ENCODE measurements around the gene GRPEL2.

Gene GRPEL2

GRCh38 chr5:149357370-149358293 is 12.3 kb downstream of the GRPEL2 start, which contains the start of gene PCYOX1L:
Gene PCYOX1L (plus strand): TSS chr5:149358046. CDS start chr5:149358069, 23 bp downstream.
- peak; percentile 95 for DNase-seq (ENCODE audit: low read depth)

GRCh38 chr5:149358294-149358651 is 13.0 kb downstream of the GRPEL2 start:
- DNase-seq (ENCODE audit: low read depth): no peak

GRCh38 chr5:149358868-149359495 is 13.7 kb downstream of the GRPEL2 start:
- peak; percentile 13 for DNase-seq (ENCODE audit: low read depth)

- no peak for DNase-seq (ENCODE audit: low read depth)
These were observed 15.0 kb downstream of the GRPEL2 start for GRCh38 chr5:149360272-149360671.

GRCh38 chr5:149362541-149362940 is 17.2 kb downstream of the GRPEL2 start:
- no peak for DNase-seq (ENCODE audit: low read depth)

- no peak for DNase-seq (ENCODE audit: low read depth)
These were observed 18.1 kb downstream of the GRPEL2 start for GRCh38 chr5:149363358-149363757.

GRCh38 chr5:149363936-149364335 is 18.6 kb downstream of the GRPEL2 start:
- no peak for DNase-seq (ENCODE audit: low read depth)

- no peak for DNase-seq (ENCODE audit: low read depth)
These were observed 19.4 kb downstream of the GRPEL2 start for GRCh38 chr5:149364719-149365118.

GRCh38 chr5:149365418-149365817 is 20.1 kb downstream of the GRPEL2 start:
- no peak for DNase-seq (ENCODE audit: low read depth)

- no peak for DNase-seq (ENCODE audit: low read depth)
These were observed 20.9 kb downstream of the GRPEL2 start for GRCh38 chr5:149366169-149366729.

GRCh38 chr5:149367249-149367971 is 22.1 kb downstream of the GRPEL2 start:
- DNase-seq (ENCODE audit: low read depth): peak; percentile 39

- no peak for DNase-seq (ENCODE audit: low read depth)
These were observed 22.8 kb downstream of the GRPEL2 start for GRCh38 chr5:149367972-149368645.

- DNase-seq (ENCODE audit: low read depth): no peak
These were observed 25.6 kb downstream of the GRPEL2 start for GRCh38 chr5:149370878-149371277.

GRCh38 chr5:149371296-149371962 is 26.1 kb downstream of the GRPEL2 start:
- DNase-seq (ENCODE audit: low read depth): peak; percentile 26

- DNase-seq (ENCODE audit: low read depth): no peak
These were observed 26.9 kb downstream of the GRPEL2 start for GRCh38 chr5:149372076-149372795.

- DNase-seq (ENCODE audit: low read depth): no peak
These were observed 27.6 kb downstream of the GRPEL2 start for GRCh38 chr5:149372932-149373331.

- no peak for DNase-seq (ENCODE audit: low read depth)
These were observed 29.0 kb downstream of the GRPEL2 start for GRCh38 chr5:149374303-149374702.

- DNase-seq (ENCODE audit: low read depth): no peak
These were observed 29.5 kb downstream of the GRPEL2 start for GRCh38 chr5:149374801-149375200.

- no peak for DNase-seq (ENCODE audit: low read depth)
These were observed 30.1 kb downstream of the GRPEL2 start for GRCh38 chr5:149375434-149375833.

GRCh38 chr5:149376104-149376503 is 30.8 kb downstream of the GRPEL2 start:
- DNase-seq (ENCODE audit: low read depth): no peak

All from fibroblast of gingiva (primary cell).